GM12864 (cell line): ENCODE data around the gene CMTR1.

ENCODE experiments used
- DNase-seq: peaks from one replicate; pipeline ENCODE4 v3.0.0-alpha.2; 2011; ENCODE audit warnings: low read depth
- H3K4me3 ChIP-seq: 2 replicates; pipeline ENCODE4 v1.5.1; 2011; ENCODE audit warnings: mild to moderate bottlenecking, low read depth, low read length, control low read depth
- CTCF ChIP-seq: IDR thresholded peaks from 2 replicates; pipeline ENCODE4 v1.5.1; 2011; ENCODE audit warnings: low read depth, mild to moderate bottlenecking, moderate library complexity, low read length, control low read depth, inconsistent platforms; ENCODE audit errors: missing control alignments

CMTR1 gene

GRCh38 chr6:37417393-37417792, 15.6 kb upstream of the CMTR1 start:
- no peak for DNase-seq
- no peak overlapping the region for H3K4me3 ChIP-seq
- no peak for TF ChIP-seq CTCF

GRCh38 chr6:37418722-37419121, 14.3 kb upstream of the CMTR1 start:
- no peak overlapping the region for H3K4me3 ChIP-seq
- TF ChIP-seq CTCF, result no peak
- DNase-seq, result no peak

GRCh38 chr6:37426058-37426944, 6.7 kb upstream of the CMTR1 start:
- DNase-seq, result no peak
- TF ChIP-seq CTCF, result no peak
- H3K4me3 ChIP-seq, result no peak overlapping the region

GRCh38 chr6:37426945-37427510, 6.0 kb upstream of the CMTR1 start:
- no peak for TF ChIP-seq CTCF
- DNase-seq, result no peak
- H3K4me3 ChIP-seq, result no peak overlapping the region

GRCh38 chr6:37429352-37429750, 3.7 kb upstream of the CMTR1 start:
- DNase-seq, result peak; percentile 25
- no peak overlapping the region for H3K4me3 ChIP-seq
- TF ChIP-seq CTCF, result no peak

- no peak for TF ChIP-seq CTCF
- peak overlapping the region; percentile 60 for H3K4me3 ChIP-seq
- DNase-seq, result peak; percentile 5
Observed at GRCh38 chr6:37432590-37432915, 468 bp upstream of the CMTR1 start.
